M059J (cell line): ENCODE results near the gene DUOXA2. TPM values are rescaled to one million over a fixed set of nuclear protein-coding genes. Genes with fewer than 3 reads are reported as not detected.
"Not testable (repeated sequence)": the region's sequence is repeated elsewhere in the genome, so short reads cannot be mapped to it uniquely, and the experiment has no call there.

Experiments used
- DNase-seq: peaks from one replicate; pipeline ENCODE4 v3.0.0-alpha.2; 2012; ENCODE audit warnings: low read depth
- total RNA-seq: library from RNA; depleted of rRNA; stranded (reverse); fragments of >200 nt; shearing (Covaris generic); gene quantifications from 2 replicates; pipeline ENCODE4 v1.2.3, GENCODE V29; 2014

The DUOXA2 gene
- total RNA-seq, 1 experiment from 2014 or later: 0.05 TPM

DNA sequence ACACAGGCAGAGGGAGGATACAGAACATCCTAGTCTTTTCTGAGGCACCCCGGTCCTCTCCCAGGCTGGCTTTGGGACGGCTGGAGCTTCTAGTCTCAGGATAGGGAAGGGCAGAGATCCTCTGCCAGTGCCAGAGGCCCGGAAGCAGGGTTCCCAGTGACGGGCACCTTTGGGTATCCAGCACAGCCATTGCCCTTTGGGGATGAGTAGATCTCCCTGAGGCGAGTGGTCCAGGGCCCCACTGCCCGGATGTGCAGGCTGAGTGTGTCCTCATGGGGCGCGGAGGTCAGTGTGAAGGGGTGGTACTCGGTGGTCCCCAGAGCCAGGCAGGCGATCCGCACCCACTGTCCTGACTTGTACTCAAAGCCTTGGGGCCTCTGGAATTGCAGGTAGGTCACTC is 18.5 kb upstream of the DUOXA2 start:
- DNase-seq: no peak

GRCh38 chr15:45097466-45097865 is 16.7 kb upstream of the DUOXA2 start:
- no peak for DNase-seq

DNA sequence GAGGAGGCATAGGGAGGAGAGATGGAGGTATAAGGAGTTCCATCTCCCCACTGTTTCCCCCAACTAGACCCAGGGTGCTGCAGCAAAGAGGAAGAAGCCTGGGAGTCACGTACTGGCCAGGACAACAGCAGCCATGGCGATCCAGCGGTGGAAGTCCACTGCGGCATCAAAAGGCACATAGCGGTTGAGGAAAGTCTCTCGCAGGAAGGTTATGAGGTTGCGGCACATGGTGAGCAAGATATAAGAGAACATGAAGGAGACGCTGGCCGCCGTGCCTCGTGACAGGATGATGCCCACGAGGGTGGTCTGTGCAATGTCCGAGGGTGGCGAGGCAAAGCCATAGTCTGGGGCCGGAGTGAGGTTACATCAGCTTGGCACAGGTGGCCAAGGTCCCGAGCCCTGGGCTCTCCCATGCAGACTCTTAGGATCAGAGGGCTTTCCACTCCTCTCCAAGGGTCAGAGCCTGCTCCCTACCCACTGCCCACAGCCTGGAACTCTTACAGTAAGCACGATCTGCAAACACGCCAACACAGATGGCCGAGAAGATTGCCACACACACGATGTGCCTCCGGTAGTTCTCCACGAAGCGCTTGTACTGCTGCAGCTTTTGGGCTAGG is 14.5 kb upstream of the DUOXA2 start:
- DNase-seq: no peak

GRCh38 chr15:45100884-45101625 is 13.1 kb upstream of the DUOXA2 start:
- DNase-seq: no peak

DNA sequence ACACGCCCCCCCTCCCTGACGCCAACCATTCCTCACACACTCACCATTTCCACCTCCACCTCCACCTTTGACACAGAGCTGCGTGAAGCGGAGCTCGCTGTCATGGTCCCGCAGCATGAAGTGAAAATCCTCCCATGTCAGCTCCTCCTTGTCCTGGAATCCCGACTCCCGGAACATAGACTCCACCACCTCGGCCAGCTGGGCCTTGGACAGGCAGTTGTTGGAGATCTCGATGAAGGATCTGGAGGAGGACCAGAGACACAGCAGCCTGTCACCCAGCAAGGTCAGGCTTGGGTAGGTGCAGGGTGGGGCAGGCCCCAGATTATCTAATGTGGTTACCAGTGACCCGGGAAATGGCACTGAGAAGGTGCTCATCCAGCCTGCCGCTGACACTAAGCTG is 12.4 kb upstream of the DUOXA2 start:
- DNase-seq: no peak

- DNase-seq: no peak
These were observed 11.9 kb upstream of the DUOXA2 start for GRCh38 chr15:45102226-45102625.

- DNase-seq: not testable (repeated sequence)
These were observed 10.0 kb upstream of the DUOXA2 start for GRCh38 chr15:45104170-45104569.

DNA sequence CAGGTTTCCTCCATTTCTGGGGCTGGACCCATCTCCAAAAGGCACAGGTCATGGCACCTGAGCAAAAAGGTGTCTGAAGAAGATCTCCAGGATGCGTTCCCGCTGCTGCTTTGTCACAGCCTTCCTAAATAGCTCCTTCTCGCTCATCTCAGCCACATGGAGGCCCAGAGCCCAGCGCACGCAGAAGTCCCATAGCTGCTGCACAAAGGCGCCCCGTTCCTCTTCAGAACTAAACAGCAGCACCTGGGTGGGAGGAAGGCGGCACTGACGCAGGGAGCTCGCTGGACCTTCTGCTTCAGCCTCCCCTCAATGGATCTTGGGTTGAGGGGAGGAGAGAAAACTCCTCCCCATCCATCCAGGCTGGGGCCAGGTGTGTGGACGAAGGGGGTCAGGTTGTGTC is 8.5 kb upstream of the DUOXA2 start:
- no peak for DNase-seq

DNA sequence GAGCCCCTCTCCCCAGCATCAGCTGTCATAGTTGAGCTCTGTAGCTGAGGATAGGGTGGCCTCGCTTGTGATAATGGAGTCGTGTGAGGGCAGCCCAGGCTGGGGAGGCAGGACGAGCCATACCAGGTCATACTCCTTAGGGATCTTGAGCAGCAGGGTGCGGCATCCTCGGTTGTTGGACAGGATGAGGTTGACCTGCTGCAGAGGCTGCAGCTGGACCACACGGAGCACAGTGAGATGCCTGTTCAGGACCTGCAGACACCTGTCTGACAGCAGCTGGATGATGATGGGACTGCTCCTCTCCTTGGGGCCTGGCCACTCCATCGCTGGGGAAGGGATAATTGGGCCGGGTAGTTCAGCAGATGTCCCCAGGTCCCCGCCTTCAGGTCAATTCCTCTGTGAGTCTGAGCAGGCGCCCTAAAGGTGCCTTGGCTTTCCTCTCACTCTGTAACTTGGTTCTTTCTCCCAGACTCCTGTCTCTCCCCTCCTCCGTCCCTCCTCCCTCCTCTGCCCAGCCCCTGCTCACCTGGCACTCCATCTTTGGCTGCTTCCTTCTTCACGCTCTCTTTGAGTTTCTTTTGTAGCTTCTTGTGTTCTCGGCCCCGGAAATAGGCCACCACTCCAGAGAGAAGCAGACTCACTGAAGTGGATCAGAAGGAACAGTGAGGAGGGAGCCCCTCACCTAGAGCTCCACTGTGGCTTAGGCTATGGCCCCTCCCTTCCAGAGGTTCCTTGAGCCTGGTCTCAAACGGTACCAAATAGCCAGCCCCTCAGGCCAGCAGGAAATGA is 7.9 kb upstream of the DUOXA2 start:
- no peak for DNase-seq

DNA sequence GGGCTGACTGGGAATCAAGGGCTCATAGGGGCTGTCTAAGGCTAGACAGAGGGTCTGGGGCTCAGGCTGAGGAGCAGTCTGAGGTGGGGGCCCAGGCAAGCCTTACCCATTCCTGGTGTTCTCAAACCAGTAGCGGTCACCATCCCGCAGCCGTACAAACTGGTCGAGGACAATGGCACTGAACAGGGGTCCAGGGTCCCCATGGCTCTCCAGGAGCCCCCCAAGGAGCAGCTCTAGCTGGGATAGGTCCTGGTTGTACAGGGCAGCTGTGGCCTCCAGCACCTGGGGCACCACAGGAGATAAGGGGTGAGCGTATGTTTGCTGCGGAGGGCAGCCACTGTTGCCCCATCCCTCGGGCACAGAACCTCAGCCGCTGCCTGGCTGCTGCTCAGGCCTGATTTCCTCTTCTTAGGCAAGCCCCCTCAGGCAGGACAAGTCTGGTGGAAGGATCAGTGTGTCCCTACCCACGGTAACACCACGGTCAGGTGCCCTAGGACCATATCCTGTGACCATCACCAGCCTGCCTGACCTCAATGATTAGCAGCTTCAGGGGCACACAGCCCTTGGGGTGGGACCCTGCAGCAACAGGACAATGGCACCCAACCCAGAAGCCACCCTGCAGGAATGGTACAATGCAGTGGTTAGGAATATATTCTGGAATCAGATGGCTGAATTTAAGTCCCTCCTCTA is 6.0 kb upstream of the DUOXA2 start:
- no peak for DNase-seq

- no peak for DNase-seq
These were observed 3.8 kb upstream of the DUOXA2 start for GRCh38 chr15:45110256-45110820.

DNA sequence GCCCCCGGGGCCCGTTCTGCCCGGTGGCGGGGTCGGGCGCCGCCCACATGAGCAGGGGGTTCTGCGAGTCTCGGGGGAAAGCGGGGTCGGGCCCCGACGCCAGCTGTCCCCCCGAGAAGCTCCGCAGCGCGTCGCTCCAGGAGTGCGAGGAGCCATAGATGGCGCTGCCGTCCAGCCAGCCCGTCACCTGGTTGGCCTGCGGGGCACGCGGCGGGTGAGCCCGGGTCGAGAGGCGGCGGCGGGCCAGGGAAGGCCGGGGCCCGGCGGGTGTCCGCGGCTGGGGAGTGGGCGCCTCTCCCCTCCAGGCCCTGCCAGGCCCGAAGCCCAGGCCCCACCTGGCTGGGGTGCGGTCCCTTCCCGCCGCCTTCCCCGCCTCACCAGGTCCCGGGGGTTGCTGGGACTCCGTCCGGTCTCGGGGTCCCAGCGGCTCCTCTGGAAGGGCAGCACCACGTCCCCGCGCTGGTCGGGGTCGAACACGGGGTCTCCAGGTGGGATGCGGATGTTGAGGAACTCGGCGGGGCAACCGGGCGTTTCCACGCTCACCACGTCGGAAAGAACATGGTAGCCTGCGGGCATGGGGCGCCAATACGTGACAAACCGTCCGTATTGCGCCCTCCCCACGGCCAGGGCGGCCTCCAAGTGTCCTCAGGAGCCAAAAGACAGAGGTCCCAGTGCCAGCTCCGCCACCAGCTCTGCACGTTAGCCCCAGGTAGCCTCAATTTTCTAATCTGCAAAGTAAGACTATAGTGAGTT is 2.6 kb upstream of the DUOXA2 start:
- no peak for DNase-seq

GRCh38 chr15:45112143-45112590 is 2.0 kb upstream of the DUOXA2 start:
- no peak for DNase-seq

DNA sequence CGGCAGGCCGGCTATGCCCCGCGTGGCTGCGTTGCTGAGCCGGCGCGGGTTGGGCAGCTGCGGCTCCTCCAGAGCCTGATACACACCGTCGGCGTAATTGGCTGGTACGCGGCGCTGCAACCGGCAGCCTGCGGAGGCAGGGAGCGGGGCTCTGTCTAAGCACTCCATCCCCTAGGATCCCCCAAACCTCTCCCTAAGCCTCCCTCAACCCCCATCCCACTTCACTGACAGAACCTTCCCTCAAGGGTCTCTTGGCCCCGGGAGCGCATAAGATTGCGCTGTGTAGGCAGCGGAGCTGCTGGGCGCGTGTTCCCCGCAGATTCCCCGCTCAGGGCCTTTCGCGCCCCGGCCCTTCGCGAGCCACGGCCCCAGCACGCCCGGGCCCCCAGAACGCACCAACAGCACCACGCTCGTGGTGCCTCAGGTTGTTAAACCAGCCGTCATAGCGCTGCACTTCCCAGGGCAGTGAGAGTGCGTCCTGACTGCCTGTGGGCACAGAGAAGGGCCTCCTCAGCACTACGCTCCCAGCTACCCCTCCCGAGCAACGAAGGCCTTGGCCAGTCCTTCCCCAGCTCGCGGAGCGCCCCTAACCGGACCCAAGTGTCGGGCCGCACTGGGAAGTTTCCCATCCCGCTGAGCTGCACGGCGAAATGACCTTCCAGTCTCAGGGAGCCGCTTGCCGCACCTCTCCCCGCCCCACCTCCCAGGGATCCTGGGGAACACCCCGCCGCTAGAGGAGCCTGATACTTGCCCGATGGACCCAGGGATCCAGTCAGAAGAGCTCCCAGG is 1.3 kb upstream of the DUOXA2 start:
- no peak for DNase-seq

DNA sequence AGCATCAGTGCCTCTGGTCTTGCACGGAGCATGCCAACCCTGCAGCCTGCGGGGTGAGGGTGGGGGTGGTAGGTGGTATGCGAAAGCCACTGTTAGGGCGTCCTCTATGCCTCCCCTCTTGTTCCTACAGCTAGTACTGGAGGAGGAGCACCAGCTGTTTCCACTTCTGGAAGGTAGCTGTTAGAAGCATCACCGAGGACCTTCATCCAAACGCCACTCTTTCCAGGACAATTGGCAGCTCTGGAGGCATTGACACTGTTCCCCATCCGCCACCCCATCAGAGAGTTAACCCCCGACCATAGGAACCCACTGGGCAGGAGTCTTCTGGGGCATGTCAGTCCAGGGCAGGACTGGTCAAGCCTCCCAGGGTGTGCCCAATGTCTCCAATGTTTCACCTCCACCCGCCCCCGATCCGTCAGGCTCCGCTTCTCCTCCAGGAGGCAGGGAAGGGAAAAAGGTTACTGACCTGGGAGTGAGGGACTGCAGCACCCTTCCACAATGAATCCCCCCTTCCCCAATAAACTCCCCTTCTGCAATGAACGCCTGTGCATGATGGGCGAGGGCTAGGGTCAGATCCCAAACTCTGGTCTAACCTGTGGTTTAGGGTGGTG is 641 bp upstream of the DUOXA2 start:
- DNase-seq: no peak

GRCh38 chr15:45114751-45115085 is 592 bp downstream of the DUOXA2 start:
- no peak for DNase-seq

DNA sequence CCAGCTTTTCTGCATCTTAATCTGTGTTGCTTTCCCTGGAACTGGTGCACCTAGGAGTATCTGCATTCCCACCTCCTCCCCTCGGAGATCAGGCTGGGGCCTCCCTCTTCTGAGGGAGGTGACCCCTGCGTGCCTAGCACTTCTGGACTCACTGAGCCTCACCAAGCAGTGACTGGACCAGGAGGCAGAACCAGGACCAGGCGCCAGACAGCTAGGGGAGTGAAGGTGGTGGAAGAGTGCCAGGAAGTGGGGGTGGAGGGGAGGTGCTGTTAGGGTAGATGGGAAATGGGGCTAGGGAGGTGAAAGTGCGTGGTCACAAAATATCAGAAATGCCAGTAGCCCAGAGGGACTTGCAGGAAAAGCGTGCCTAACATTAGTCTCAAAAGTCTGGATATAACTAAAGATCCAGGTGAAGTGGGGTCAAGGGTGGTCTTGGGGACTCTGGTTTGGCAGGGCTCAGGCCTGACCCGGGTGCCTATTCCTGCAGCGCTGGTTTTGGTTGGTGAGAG is 1.2 kb downstream of the DUOXA2 start:
- no peak for DNase-seq

DNA sequence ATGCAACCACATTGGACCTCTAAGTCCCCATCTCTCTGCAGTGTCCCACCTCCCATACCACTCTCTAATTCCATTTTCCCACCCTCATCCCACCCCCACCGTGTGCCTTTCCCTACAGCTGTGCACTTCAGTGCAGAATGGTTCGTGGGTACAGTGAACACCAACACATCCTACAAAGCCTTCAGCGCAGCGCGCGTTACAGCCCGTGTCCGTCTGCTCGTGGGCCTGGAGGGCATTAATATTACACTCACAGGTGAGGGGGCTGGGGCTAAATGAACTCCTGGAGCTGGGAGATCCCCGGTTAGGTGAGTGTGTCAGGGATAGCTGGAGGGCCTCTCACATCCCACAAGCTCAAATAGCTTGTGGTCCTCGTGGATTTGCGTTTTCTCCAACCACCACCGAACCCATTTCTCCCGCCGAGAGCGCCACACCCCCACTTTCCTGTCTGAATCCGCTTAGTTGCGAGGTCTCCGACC is 1.9 kb downstream of the DUOXA2 start:
- no peak for DNase-seq

DNA sequence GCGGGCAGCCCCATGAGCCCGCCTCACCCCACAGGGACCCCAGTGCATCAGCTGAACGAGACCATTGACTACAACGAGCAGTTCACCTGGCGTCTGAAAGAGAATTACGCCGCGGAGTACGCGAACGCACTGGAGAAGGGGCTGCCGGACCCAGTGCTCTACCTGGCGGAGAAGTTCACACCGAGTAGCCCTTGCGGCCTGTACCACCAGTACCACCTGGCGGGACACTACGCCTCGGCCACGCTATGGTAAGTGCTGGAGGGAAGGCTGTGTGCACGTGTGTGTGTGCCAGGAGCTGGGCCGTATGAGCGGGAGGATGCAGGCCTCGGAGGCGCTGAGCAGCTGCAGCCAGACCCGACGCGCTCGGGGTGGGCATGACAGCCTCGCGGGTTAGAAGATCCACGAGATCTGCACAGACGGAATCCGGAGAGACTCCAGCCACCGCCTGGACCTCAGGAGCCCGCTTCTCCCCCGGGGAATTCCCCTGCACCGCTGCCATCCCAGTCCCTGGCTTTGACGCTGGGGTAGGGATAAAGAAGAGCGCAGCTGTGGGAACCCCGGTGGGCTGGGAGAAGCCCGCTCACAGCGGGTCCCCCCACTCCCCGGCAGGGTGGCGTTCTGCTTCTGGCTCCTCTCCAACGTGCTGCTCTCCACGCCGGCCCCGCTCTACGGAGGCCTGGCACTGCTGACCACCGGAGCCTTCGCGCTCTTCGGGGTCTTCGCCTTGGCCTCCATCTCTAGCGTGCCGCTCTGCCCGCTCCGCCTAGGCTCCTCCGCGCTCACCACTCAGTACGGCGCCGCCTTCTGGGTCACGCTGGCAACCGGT is 2.6 kb downstream of the DUOXA2 start:
- DNase-seq: no peak
